Mucosa of descending colon (tissue), 3 donors: ENCODE measurements around the gene WDR18. TPM values are rescaled to one million over a fixed set of nuclear protein-coding genes. Genes with fewer than 3 reads are reported as not detected.

Source experiments
- ATAC-seq: fragments of 200-7000 bp; cut with Tn5 transposase; one replicate; pipeline ENCODE4 v1.9.1; 2020; ENCODE audit warnings: mild to moderate bottlenecking, moderate library complexity
- DNase-seq, 3 donors: peaks; one replicate each; pipeline ENCODE4 v3.0.0-alpha.2; 2020
- H3K36me3 ChIP-seq: fragments of 200-600 bp; one replicate; pipeline ENCODE4 v1.8.0; 2021; ENCODE audit warnings: low read depth, mild to moderate bottlenecking
- H3K4me1 ChIP-seq: fragments of 200-600 bp; one replicate; pipeline ENCODE4 v1.8.0; 2021; ENCODE audit warnings: low read depth, mild to moderate bottlenecking
- H3K4me3 ChIP-seq: fragments of 200-600 bp; one replicate; pipeline ENCODE4 v1.8.0; 2021; ENCODE audit warnings: mild to moderate bottlenecking
- H3K9me3 ChIP-seq: fragments of 200-600 bp; one replicate; pipeline ENCODE4 v1.8.0; 2021; ENCODE audit warnings: mild to moderate bottlenecking
- intact Hi-C, 2 donors: fragments of 100-400 bp; cut with DNase I in 1 of 2; cut with micrococcal nuclease in 1 of 2; formaldehyde crosslinking; loops; one replicate each; pipeline versions ENCODE4 v1.11.0 to v1.11.1; 2022; cut with DNase I, micrococcal nuclease
- total RNA-seq, 3 donors: library from RNA; stranded (reverse); fragmentation: NEBNext Ultra II Directional in 2 of 3; extraction: Animal tissue kit (Norgen Biotek cat#: 25700) in 2 of 3; gene quantifications; one replicate each; pipeline versions ENCODE4 v1.2.1 to v1.2.4, GENCODE V29; 2021 to 2023
- TF ChIP-seq, protein P1 (sequence below): fragments of 200-600 bp; IDR thresholded peaks from one replicate; pipeline ENCODE4 v1.8.0; 2022; ENCODE audit warnings: antibody characterized with exemption, mild to moderate bottlenecking
- donor health status: DM: no; HTN: no; CAD: no; lungs with moderate emphysema.
- donor health status: DM: no; HTN: no; CAD: no.
- donor health status: DM: no; HTN: yes; CAD: no.

WDR18 gene
- total RNA-seq, 3 donors from 2014 or later: 23.8 to 42.0 (median 33.0) TPM

DNA sequence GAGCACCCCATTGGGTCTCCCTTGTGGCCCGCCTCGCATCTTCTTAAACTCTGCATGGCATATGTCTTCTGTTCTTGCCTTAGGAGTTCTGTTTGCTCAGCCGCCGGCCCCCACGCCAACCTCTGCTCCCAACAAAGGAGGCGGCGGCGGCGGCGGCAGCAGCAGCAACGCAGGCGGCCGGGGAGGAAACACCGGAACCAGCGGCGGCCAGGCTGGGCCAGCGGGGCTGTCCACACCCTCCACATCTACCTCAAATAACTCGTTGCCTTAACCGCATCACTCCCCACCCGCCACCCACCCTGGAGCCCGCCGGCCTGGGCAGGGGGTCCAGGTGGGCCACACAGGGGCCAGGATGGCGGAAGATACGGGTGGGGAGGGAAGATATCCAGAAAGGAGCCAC is 12.3 kb upstream of the WDR18 start:
- Histone ChIP-seq H3K4me1 (no peaks in the 10 kb centered on the region), H3K9me3 (peaks cover 7% of the 10 kb centered on the region), H3K36me3 (peaks cover 3% of the 10 kb centered on the region), H3K4me3 (no peak overlapping the region)
- TF ChIP-seq, protein P1, sequence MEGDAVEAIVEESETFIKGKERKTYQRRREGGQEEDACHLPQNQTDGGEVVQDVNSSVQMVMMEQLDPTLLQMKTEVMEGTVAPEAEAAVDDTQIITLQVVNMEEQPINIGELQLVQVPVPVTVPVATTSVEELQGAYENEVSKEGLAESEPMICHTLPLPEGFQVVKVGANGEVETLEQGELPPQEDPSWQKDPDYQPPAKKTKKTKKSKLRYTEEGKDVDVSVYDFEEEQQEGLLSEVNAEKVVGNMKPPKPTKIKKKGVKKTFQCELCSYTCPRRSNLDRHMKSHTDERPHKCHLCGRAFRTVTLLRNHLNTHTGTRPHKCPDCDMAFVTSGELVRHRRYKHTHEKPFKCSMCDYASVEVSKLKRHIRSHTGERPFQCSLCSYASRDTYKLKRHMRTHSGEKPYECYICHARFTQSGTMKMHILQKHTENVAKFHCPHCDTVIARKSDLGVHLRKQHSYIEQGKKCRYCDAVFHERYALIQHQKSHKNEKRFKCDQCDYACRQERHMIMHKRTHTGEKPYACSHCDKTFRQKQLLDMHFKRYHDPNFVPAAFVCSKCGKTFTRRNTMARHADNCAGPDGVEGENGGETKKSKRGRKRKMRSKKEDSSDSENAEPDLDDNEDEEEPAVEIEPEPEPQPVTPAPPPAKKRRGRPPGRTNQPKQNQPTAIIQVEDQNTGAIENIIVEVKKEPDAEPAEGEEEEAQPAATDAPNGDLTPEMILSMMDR: no peak
- ATAC-seq (no peak), DNase-seq (no peak)
- intact Hi-C loops: no loop called here

DNA sequence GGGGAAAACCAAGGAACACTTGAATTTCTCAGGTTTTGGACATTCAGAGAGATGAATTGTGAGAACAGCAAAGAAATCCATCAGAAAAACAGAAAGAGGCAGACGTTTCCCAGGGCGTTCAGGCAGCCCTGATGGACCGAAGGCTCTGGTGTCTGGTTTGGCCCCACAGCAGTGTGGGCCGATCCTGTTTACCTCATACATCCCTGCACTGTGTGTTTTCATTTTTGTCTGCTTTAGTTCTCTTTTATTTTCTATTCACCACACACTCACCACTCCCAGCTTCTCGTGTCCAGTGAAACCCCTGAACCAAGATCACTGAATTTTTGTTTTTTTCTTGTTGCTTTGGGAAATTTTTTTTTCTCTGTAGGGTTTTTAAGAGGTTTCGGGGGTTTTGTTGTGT is 11.9 kb upstream of the WDR18 start:
- intact Hi-C loops: no loop called here
- H3K4me3 ChIP-seq: no peak overlapping the region
- DNase-seq (no peak), ATAC-seq (no peak)
- H3K9me3 ChIP-seq: peaks cover 7% of the 10 kb centered on the region
- TF ChIP-seq, protein P1: no peak
- no peaks in the 10 kb centered on the region for H3K4me1 ChIP-seq
- H3K36me3 ChIP-seq: peaks cover 3% of the 10 kb centered on the region

DNA sequence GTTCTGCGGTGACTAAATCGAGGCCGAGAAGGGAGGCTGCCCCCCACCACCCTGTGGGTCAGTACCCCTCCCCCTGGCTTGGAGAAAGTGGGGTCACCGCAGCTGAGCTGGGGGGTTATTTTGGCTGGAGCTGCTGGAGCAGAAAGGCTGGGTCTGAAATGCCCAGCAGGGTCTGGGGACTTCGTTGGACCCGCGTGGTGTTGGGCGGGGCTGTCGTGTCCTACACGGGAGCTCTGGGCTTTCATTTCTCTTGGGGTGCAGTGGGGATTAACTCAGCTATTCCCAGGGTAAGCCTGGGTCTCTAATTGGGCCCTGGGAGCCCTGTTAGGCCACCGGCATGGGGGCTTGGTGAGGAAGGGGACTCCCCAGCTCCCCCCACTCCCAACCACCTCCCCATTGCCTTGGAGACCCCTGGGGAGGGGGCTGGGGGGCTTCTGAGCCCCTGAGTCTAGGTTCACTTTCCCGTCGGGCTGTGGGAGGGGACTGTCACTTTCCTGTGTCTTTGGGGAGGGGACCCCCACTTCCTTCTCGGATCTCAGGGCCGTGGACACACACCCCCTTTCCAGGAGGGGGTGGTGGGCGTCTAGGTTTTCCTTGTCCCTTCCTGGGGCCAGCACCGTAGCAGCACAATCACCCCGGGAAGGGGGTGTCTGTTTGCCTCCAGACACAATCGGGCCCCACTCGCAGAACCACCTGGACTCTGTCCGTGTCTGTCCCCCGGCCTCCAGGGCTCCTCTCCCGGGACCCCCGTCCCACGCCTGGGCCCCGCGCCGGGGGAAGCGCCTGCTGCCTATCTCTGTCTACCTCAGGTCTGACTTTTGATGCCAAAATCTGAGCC is 10.2 kb upstream of the WDR18 start:
- intact Hi-C loops: no loop called here
- H3K4me1 ChIP-seq: no peaks in the 10 kb centered on the region
- peaks cover 7% of the 10 kb centered on the region for H3K9me3 ChIP-seq
- ATAC-seq (no peak), DNase-seq (no peak)
- H3K4me3 ChIP-seq: no peak overlapping the region
- H3K36me3 ChIP-seq: peaks cover 3% of the 10 kb centered on the region
- TF ChIP-seq, protein P1: no peak

DNA sequence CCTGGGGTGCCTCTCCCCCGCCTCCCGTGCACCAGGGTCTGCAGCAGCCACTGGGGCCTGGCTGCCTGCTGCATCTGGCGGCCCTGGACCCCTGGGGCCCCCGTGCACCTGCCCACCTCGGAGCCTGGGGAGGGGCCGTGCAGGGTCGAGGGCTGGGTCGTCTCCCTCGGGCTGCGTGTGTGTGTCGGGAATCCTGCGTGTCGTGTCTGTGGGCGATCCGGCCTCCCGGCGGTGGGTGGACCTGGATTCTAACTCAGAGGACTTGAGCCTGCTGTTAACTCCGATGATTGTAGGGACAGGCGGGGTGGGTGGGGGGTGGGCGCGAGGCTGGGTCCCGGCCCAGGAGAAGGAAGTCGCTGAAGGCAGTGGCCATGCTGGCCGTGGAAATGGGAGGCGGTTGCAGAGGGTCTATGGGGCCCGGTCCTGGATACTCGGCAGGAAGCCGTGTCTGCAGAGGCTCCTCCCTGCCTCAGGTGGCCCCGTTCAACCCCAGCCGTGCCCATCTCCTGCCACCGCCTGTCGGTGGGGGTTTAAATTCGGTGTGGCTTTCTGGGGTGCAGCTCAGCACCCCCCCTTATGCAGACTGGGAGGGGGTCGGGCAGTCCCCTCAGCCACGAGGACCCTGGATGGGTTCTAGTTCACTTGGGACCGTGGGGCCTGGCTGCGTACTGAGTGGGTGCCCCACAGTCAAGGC is 9.4 kb upstream of the WDR18 start:
- Histone ChIP-seq H3K9me3 (peaks cover 7% of the 10 kb centered on the region), H3K36me3 (peaks cover 3% of the 10 kb centered on the region), H3K4me1 (no peaks in the 10 kb centered on the region), H3K4me3 (no peak overlapping the region)
- TF ChIP-seq, protein P1: no peak
- DNase-seq: no peak
- intact Hi-C loops: no loop called here
- no peak for ATAC-seq

DNA sequence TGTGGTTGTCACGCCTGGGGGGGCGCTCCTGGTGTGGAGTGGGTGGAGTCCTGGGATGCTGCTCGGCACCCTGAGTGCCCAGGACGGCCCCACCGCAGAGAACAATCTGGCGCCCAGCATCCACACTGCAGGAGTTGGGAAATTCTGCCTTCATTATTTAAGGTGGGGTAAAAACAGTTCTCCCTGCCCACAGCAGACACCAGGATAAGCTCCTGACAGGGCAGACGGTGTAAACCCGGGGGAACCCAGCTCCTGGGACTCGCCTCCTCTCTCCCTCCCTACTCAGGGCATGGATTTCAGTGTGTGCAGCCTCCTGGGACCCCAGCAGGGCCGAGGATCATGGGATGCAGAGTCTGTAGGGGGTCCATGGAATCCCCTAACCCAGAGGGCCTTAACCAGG is 7.7 kb upstream of the WDR18 start:
- TF ChIP-seq, protein P1: no peak
- no peak overlapping the region for H3K4me3 ChIP-seq
- intact Hi-C loops: no loop called here

More for the DNA sequence above, 7.7 kb upstream of the WDR18 start:
- Histone ChIP-seq H3K4me1 (no peaks in the 10 kb centered on the region), H3K9me3 (no peaks in the 10 kb centered on the region), H3K36me3 (no peaks in the 10 kb centered on the region)
- no peak for DNase-seq
- ATAC-seq: no peak
